HK-2 (cell line): ENCODE measurements around the gene RASA3.
"Not testable (repeated sequence)": the region's sequence is repeated elsewhere in the genome, so short reads cannot be mapped to it uniquely, and the experiment has no call there.

Experiments
- DNase-seq: peaks from one replicate; pipeline ENCODE4 v3.0.0-alpha.2; 2018; ENCODE audit not compliant: unreplicated experiment

The RASA3 gene

GRCh38 chr13:114020750-114021463, 111.5 kb downstream of the RASA3 start:
- no peak for DNase-seq

GRCh38 chr13:114020134-114020533, 112.3 kb downstream of the RASA3 start:
- not testable (repeated sequence) for DNase-seq

GRCh38 chr13:114019367-114019766, 113.1 kb downstream of the RASA3 start:
- no peak for DNase-seq

GRCh38 chr13:114018461-114019055, 113.9 kb downstream of the RASA3 start:
- no peak for DNase-seq

- DNase-seq: no peak
Measured at GRCh38 chr13:114017966-114018365, 114.5 kb downstream of the RASA3 start.

- DNase-seq: no peak
Measured at GRCh38 chr13:114017028-114017630, 115.3 kb downstream of the RASA3 start.

GRCh38 chr13:114016321-114017027, 115.9 kb downstream of the RASA3 start:
- no peak for DNase-seq

GRCh38 chr13:114015969-114016295, 116.5 kb downstream of the RASA3 start:
- DNase-seq: no peak

- no peak for DNase-seq
Measured at GRCh38 chr13:114015111-114015968, 117.1 kb downstream of the RASA3 start.

- no peak for DNase-seq
Measured at GRCh38 chr13:114013952-114014629, 118.3 kb downstream of the RASA3 start.

GRCh38 chr13:114013336-114013735, 119.1 kb downstream of the RASA3 start:
- DNase-seq: no peak

GRCh38 chr13:114012921-114013320, 119.5 kb downstream of the RASA3 start:
- no peak for DNase-seq

- no peak for DNase-seq
Measured at GRCh38 chr13:114012141-114012540, 120.3 kb downstream of the RASA3 start.

GRCh38 chr13:114011226-114011625, 121.2 kb downstream of the RASA3 start:
- no peak for DNase-seq

GRCh38 chr13:114010401-114011101, 121.9 kb downstream of the RASA3 start:
- no peak for DNase-seq

- DNase-seq: no peak
Measured at GRCh38 chr13:114009590-114010400, 122.6 kb downstream of the RASA3 start.

GRCh38 chr13:114008964-114009589, 123.3 kb downstream of the RASA3 start:
- no peak for DNase-seq

GRCh38 chr13:114007566-114007965, 124.9 kb downstream of the RASA3 start:
- no peak for DNase-seq

GRCh38 chr13:114005206-114005724, 127.2 kb downstream of the RASA3 start:
- no peak for DNase-seq
